Mesenchymal stem cell (in vitro differentiated cells and primary cell): ENCODE measurements around the gene PRR29.
A peak's percentile ranks its signal among the peaks of the same experiment; 100 is the strongest.
"Not testable (repeated sequence)": the region's sequence is repeated elsewhere in the genome, so short reads cannot be mapped to it uniquely, and the experiment has no call there.

Experiments
- DNase-seq: peaks from one replicate; pipeline ENCODE4 v3.0.0-alpha.2; 2013
- H2AFZ ChIP-seq: one replicate; pipeline ENCODE4 v1.6.1; 2013; ENCODE audit warnings: low read depth, mild to moderate bottlenecking, control low read depth, inconsistent platforms, low read length, moderate library complexity
- H2AK5ac ChIP-seq: 2 replicates; pipeline ENCODE4 v1.6.1; 2013; ENCODE audit warnings: low read length, moderate library complexity, mild to moderate bottlenecking, inconsistent platforms; ENCODE audit not compliant: severe bottlenecking
- H2BK120ac ChIP-seq: one replicate; pipeline ENCODE4 v1.6.1; 2013; ENCODE audit warnings: low read depth, mild to moderate bottlenecking, inconsistent platforms, low read length, moderate library complexity
- H2BK12ac ChIP-seq, 2 experiments: one replicate each; pipeline ENCODE4 v1.6.1; 2013; ENCODE audit warnings: inconsistent platforms in 2 of 2, low read length in 2 of 2, mild to moderate bottlenecking in 2 of 2, moderate library complexity in 2 of 2, control low read depth in 1 of 2
- H2BK15ac ChIP-seq: one replicate; pipeline ENCODE4 v1.6.1; 2013; ENCODE audit warnings: mild to moderate bottlenecking, low read depth, inconsistent platforms; ENCODE audit not compliant: poor library complexity, severe bottlenecking
- H2BK5ac ChIP-seq: 2 replicates; pipeline ENCODE4 v1.6.1; 2013; ENCODE audit warnings: low read depth, mild to moderate bottlenecking, low read length, control low read depth, inconsistent platforms; ENCODE audit not compliant: poor library complexity, severe bottlenecking
- H3K14ac ChIP-seq, 2 experiments: one replicate each; pipeline ENCODE4 v1.6.1; 2013; ENCODE audit warnings: inconsistent platforms in 2 of 2, low read length in 2 of 2, control low read depth in 1 of 2, mild to moderate bottlenecking in 1 of 2, moderate library complexity in 1 of 2
- H3K18ac ChIP-seq, 2 experiments: one replicate each; pipeline ENCODE4 v1.6.1; 2013; ENCODE audit warnings: inconsistent platforms in 2 of 2, low read length in 2 of 2, control low read depth in 1 of 2, low read depth in 1 of 2, mild to moderate bottlenecking in 1 of 2
- H3K23ac ChIP-seq, 2 experiments: one replicate each; pipeline ENCODE4 v1.6.1; 2013; ENCODE audit warnings: inconsistent platforms in 2 of 2, low read length in 2 of 2, mild to moderate bottlenecking in 2 of 2, moderate library complexity in 2 of 2, control low read depth in 1 of 2
- H3K27ac ChIP-seq: 2 replicates; pipeline ENCODE4 v1.5.1; 2013; ENCODE audit warnings: mild to moderate bottlenecking, moderate library complexity, low read length, control low read depth, inconsistent platforms; ENCODE audit not compliant: poor library complexity, severe bottlenecking
- H3K27me3 ChIP-seq, 2 experiments: 2 replicates each; pipeline versions ENCODE4 v1.6.1 to v1.7.0; 2013; ENCODE audit warnings: low read length in 2 of 2, mild to moderate bottlenecking in 2 of 2, moderate library complexity in 2 of 2, control low read depth in 1 of 2, inconsistent platforms in 1 of 2; ENCODE audit not compliant: control insufficient read depth in 1 of 2, insufficient read depth in 1 of 2
- H3K36me3 ChIP-seq, 2 experiments: 2 replicates each; pipeline versions ENCODE4 v1.6.1 to v1.7.0; 2013; ENCODE audit warnings: low read length in 2 of 2, control low read depth in 1 of 2, inconsistent platforms in 1 of 2, low read depth in 1 of 2, mild to moderate bottlenecking in 1 of 2; ENCODE audit not compliant: insufficient read depth in 2 of 2, control insufficient read depth in 1 of 2
- H3K4ac ChIP-seq, 2 experiments: one replicate each; pipeline ENCODE4 v1.6.1; 2013; ENCODE audit warnings: inconsistent platforms in 2 of 2, low read length in 2 of 2, mild to moderate bottlenecking in 2 of 2, moderate library complexity in 2 of 2, control low read depth in 1 of 2, low read depth in 1 of 2
- H3K4me1 ChIP-seq: 2 replicates; pipeline ENCODE4 v1.6.1; 2013; ENCODE audit warnings: low read depth, low read length, control low read depth; ENCODE audit not compliant: control insufficient read depth, insufficient read depth
- H3K4me2 ChIP-seq: 2 replicates; pipeline ENCODE4 v1.6.1; 2013; ENCODE audit warnings: low read length, mild to moderate bottlenecking, inconsistent platforms; ENCODE audit not compliant: poor library complexity, severe bottlenecking
- H3K4me3 ChIP-seq, 2 experiments: 2 replicates each; pipeline versions ENCODE4 v1.5.1 to v1.7.0; 2013; ENCODE audit warnings: low read length in 2 of 2, mild to moderate bottlenecking in 2 of 2, control low read depth in 1 of 2, low read depth in 1 of 2; ENCODE audit not compliant: insufficient read depth in 1 of 2
- H3K79me1 ChIP-seq: replicated peaks from 2 replicates; pipeline ENCODE4 v1.6.1; 2013; ENCODE audit warnings: mild to moderate bottlenecking, control low read depth, low read length, inconsistent platforms; ENCODE audit not compliant: poor library complexity, severe bottlenecking
- H3K9ac ChIP-seq: 2 replicates; pipeline ENCODE4 v1.7.0; 2013; ENCODE audit warnings: mild to moderate bottlenecking, low read length, moderate library complexity
- H3K9me3 ChIP-seq: 2 replicates; pipeline ENCODE4 v1.7.0; 2013; ENCODE audit warnings: mild to moderate bottlenecking, low read length; ENCODE audit not compliant: control insufficient read depth
- H4K8ac ChIP-seq: one replicate; pipeline ENCODE4 v1.6.1; 2013; ENCODE audit warnings: inconsistent platforms, mild to moderate bottlenecking, low read length, moderate library complexity
- H4K91ac ChIP-seq: one replicate; pipeline ENCODE4 v1.6.1; 2013; ENCODE audit warnings: mild to moderate bottlenecking, low read length, inconsistent platforms
- WGBS: methylation state at CpG from one replicate; pipeline ENCODE4 v1.1.7; 2013; ENCODE audit warnings: mixed read lengths; 5-methylcytosine and 5-hydroxymethylcytosine counted together

Gene PRR29

DNA sequence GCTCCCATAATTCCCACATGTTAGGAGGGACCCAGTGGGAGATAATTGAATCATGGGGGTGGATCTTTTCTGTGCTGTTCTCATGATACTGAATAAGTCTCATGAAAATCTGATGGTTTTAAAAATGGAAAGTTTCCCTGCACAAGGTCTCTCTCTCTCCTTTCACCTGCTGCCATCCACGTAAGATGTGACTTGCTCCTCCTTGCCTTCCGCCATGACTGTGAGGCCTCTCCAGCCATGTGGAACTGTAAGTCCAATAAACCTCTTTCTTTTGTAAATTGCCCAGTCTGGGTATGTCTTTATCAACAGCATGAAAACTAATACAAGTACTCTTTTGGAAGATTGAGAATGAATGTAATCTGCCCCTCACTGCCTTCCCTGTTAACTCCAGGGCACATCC is 15.5 kb upstream of the PRR29 start:
- H2AK5ac ChIP-seq, H2BK15ac ChIP-seq, DNase-seq, H3K27me3 ChIP-seq, H2BK12ac ChIP-seq, H3K79me1 ChIP-seq, H4K91ac ChIP-seq, H3K4ac ChIP-seq, H3K4me3 ChIP-seq, H2BK120ac ChIP-seq, H3K9me3 ChIP-seq, H3K14ac ChIP-seq, H2AFZ ChIP-seq, H3K18ac ChIP-seq, H3K4me1 ChIP-seq, H3K27ac ChIP-seq, H4K8ac ChIP-seq, H3K4me2 ChIP-seq, H2BK5ac ChIP-seq, H3K23ac ChIP-seq, H3K9ac ChIP-seq, H3K36me3 ChIP-seq: not testable (repeated sequence)
- 81% methylated on average over 2 of the region's 2 CpGs for WGBS

DNA sequence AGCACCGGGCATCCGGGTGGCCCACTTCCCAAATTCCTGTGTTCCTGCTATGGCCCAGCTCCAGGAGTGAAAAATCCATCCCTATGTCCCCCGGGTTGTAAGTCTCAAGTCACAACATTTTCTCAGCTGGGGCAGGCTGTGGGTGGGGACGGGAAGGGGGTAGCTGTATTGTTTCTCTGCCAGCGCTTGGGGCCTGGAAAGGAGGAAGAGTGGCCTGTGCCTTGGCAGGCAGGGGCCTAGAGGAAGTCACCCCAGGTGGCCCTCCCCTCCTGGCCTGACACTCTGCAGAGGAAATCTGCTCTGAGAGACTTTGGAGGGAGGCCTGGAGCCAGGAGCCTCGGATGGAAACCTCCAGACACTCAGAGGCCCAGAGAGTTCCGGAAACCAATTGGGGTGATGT is 14.8 kb upstream of the PRR29 start:
- no peak overlapping the region for H2AFZ ChIP-seq
- H3K9me3 ChIP-seq = peaks cover 5% of the 10 kb centered on the region
- no peak overlapping the region for H4K91ac ChIP-seq
- peaks cover 9% of the 10 kb centered on the region for H3K4me1 ChIP-seq
- H3K18ac ChIP-seq = no peak overlapping the region
- H3K27ac ChIP-seq = no peak overlapping the region
- H3K9ac ChIP-seq = no peak overlapping the region
- no peak overlapping the region for H2BK15ac ChIP-seq
- peaks cover 0 to 3% of the 10 kb centered on the region in 2 experiments for H3K27me3 ChIP-seq
- H3K14ac ChIP-seq = no peak overlapping the region
- no peak overlapping the region for H3K23ac ChIP-seq
- no peak overlapping the region for H3K4ac ChIP-seq
- H2BK5ac ChIP-seq = no peak overlapping the region
- H3K4me2 ChIP-seq = no peak overlapping the region
- no peak for DNase-seq
- 90% methylated on average over 7 of the region's 7 CpGs for WGBS
- H3K4me3 ChIP-seq = no peak overlapping the region
- no peak overlapping the region for H2BK120ac ChIP-seq
- no peaks in the 10 kb centered on the region for H3K36me3 ChIP-seq
- H4K8ac ChIP-seq = no peak overlapping the region
- H3K79me1 ChIP-seq = no peaks in the 10 kb centered on the region
- no peak overlapping the region for H2AK5ac ChIP-seq
- H2BK12ac ChIP-seq = no peak overlapping the region

DNA sequence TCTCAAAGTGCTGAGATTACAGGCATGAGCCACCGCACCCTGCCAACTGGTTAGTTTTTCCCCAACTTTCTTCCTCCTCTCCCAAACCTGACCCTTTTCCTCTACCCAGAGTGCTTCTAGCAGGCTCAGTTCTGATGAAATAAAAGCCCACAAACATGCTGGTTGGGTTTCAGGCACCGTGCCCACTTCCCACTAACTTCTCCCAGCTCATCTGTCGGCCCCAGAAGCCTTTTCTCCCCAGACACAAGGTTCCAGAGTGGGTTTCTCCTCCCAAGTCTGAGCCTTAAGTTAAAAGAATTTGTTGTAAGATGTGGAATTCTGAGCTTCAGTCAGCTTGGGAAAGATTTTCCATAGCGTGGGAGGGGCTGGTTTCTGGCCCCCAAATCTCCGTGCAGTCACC is 13.9 kb upstream of the PRR29 start:
- peaks cover 3 to 6% of the 10 kb centered on the region in 2 experiments for H3K27me3 ChIP-seq
- no peak overlapping the region for H3K27ac ChIP-seq
- H2BK120ac ChIP-seq = no peak overlapping the region
- no peak overlapping the region for H2AFZ ChIP-seq
- no peaks in the 10 kb centered on the region for H3K36me3 ChIP-seq
- H3K79me1 ChIP-seq = no peaks in the 10 kb centered on the region
- H3K18ac ChIP-seq = no peak overlapping the region
- H4K91ac ChIP-seq = no peak overlapping the region
- H2BK5ac ChIP-seq = no peak overlapping the region
- no peak overlapping the region for H4K8ac ChIP-seq
- no peak overlapping the region for H3K4me3 ChIP-seq
- 69% methylated on average over 4 of the region's 5 CpGs for WGBS
- H3K14ac ChIP-seq = no peak overlapping the region
- no peak overlapping the region for H3K4me2 ChIP-seq
- peaks cover 5% of the 10 kb centered on the region for H3K9me3 ChIP-seq
- peak overlapping the region; percentile 21 for H3K9ac ChIP-seq
- no peak overlapping the region for H2AK5ac ChIP-seq
- no peak overlapping the region for H2BK12ac ChIP-seq
- no peak overlapping the region for H2BK15ac ChIP-seq
- H3K23ac ChIP-seq = no peak overlapping the region
- DNase-seq = no peak
- H3K4ac ChIP-seq = no peak overlapping the region
- peaks cover 13% of the 10 kb centered on the region for H3K4me1 ChIP-seq

DNA sequence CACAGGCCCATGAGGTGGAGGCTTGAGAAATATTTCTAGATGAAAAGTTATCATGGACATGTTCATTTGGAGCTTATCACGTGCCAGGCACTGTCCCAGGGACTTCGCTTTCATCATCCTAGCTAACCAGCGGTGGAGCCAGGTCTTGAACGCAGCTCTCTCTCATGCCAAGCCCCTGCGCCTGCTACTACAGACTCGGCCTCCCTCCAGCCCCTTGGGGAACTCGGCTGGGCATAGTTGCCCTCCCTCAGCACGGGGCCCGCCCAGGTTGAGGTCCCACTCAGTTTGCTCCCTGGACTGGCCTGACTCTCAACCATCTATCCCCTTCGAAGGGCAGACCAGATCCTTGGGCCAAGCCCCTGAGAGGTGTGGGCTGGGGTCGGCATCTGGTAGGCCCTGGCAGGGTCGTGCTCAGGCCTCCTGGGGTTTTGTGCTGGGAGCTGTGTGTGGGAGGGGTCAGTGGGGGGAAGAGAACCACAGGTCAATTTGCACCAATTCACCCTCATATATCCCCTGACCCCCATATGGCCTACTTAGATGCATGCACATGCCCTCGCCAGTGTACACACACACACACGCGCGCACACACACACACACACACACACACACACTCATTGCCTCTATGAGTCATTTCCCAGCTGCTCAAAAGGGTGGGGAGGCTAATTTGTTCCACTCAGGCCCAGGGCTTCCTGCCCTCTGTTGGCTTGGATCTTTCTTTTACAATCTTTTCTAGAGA is 13.3 kb upstream of the PRR29 start:
- Histone ChIP-seq H3K27me3 (peaks cover 9 to 12% of the 10 kb centered on the region in 2 experiments), H3K23ac (no peak overlapping the region), H3K79me1 (no peaks in the 10 kb centered on the region), H2BK120ac (no peak overlapping the region), H3K14ac (peak overlapping the region in 1 of 2 experiments; percentile 22), H2BK5ac (no peak overlapping the region), H2BK15ac (no peak overlapping the region), H4K91ac (peak overlapping the region; percentile 31), H2AFZ (no peak overlapping the region), H4K8ac (no peak overlapping the region), H2BK12ac (peak overlapping the region in 1 of 2 experiments; percentile 42), H3K4me1 (peaks cover 13% of the 10 kb centered on the region), H2AK5ac (no peak overlapping the region), H3K4me3 (no peak overlapping the region), H3K18ac (peak overlapping the region in 1 of 2 experiments; percentile 7), H3K9me3 (peaks cover 5% of the 10 kb centered on the region), H3K4ac (no peak overlapping the region), H3K9ac (peak overlapping the region; percentile 21), H3K36me3 (no peaks in the 10 kb centered on the region), H3K27ac (no peak overlapping the region), H3K4me2 (no peak overlapping the region)
- DNase-seq = peak; percentile 88
- WGBS = 79% methylated on average over 13 of the region's 16 CpGs
